Central memory CD8-positive, alpha-beta T cell (primary cell): ENCODE measurements around the gene JAK1.
"Not testable (repeated sequence)": the region's sequence is repeated elsewhere in the genome, so short reads cannot be mapped to it uniquely, and the experiment has no call there.

Experiments
- ATAC-seq: fragments of 150-1000 bp; cut with Tn5 transposase; replicated peaks from 2 replicates; pipeline ENCODE4 v1.10.0; 2022; ENCODE audit warnings: mild to moderate bottlenecking, moderate FRiP score, moderate number of reproducible peaks; ENCODE audit not compliant: poor library complexity, severe bottlenecking; ENCODE audit errors: extremely low read depth
- DNase-seq, 2 donors: peaks; one replicate each; pipeline ENCODE4 v3.0.0; 2021; ENCODE audit warnings: low spot score in 2 of 2
- H3K27ac Mint-ChIP-seq: one replicate; pipeline ENCODE4 v1.8.0; 2022; ENCODE audit warnings: low read depth, mild to moderate bottlenecking, moderate library complexity, mixed read lengths
- H3K27me3 Mint-ChIP-seq: one replicate; pipeline ENCODE4 v1.8.0; 2022; ENCODE audit warnings: mixed read lengths
- H3K36me3 Mint-ChIP-seq: one replicate; pipeline ENCODE4 v1.8.0; 2022; ENCODE audit warnings: mild to moderate bottlenecking, moderate library complexity, mixed read lengths; ENCODE audit not compliant: insufficient read depth
- H3K4me1 Mint-ChIP-seq: one replicate; pipeline ENCODE4 v1.8.0; 2022; ENCODE audit warnings: mixed read lengths
- H3K4me3 Mint-ChIP-seq: one replicate; pipeline ENCODE4 v1.8.0; 2022; ENCODE audit warnings: mild to moderate bottlenecking, moderate library complexity, mixed read lengths
- H3K9me3 Mint-ChIP-seq: one replicate; pipeline ENCODE4 v1.8.0; 2022; ENCODE audit warnings: mixed read lengths

Gene JAK1

GRCh38 chr1:64938991-64939390 is 27.4 kb downstream of the JAK1 start:
- Mint-ChIP-seq H3K27ac (peak overlapping the region; percentile 10), H3K4me1 (peaks cover 69% of the 10 kb centered on the region), H3K4me3 (no peak overlapping the region), H3K27me3 (no peaks in the 10 kb centered on the region), H3K9me3 (no peaks in the 10 kb centered on the region), H3K36me3 (peaks cover 2% of the 10 kb centered on the region)
- no peak for ATAC-seq
- DNase-seq = no peak

GRCh38 chr1:64936956-64937355 is 29.4 kb downstream of the JAK1 start:
- no peak overlapping the region for H3K4me3 Mint-ChIP-seq
- H3K27ac Mint-ChIP-seq = no peak overlapping the region

GRCh38 chr1:64935551-64936155 is 30.7 kb downstream of the JAK1 start:
- Mint-ChIP-seq H3K4me3 (no peak overlapping the region), H3K36me3 (peaks cover 5% of the 10 kb centered on the region), H3K9me3 (no peaks in the 10 kb centered on the region), H3K27me3 (no peaks in the 10 kb centered on the region), H3K27ac (no peak overlapping the region), H3K4me1 (peaks cover 80% of the 10 kb centered on the region)
- DNase-seq = no peak
- ATAC-seq = no peak

More at GRCh38 chr1:64936956-64937355, 29.4 kb downstream of the JAK1 start:
- peaks cover 4% of the 10 kb centered on the region for H3K36me3 Mint-ChIP-seq
- H3K9me3 Mint-ChIP-seq = no peaks in the 10 kb centered on the region
- no peaks in the 10 kb centered on the region for H3K27me3 Mint-ChIP-seq
- DNase-seq = no peak
- ATAC-seq = no peak
- peaks cover 77% of the 10 kb centered on the region for H3K4me1 Mint-ChIP-seq

GRCh38 chr1:64934878-64935275 is 31.5 kb downstream of the JAK1 start:
- ATAC-seq = no peak
- peaks cover 81% of the 10 kb centered on the region for H3K4me1 Mint-ChIP-seq
- DNase-seq = no peak
- peaks cover 10% of the 10 kb centered on the region for H3K36me3 Mint-ChIP-seq
- H3K9me3 Mint-ChIP-seq = no peaks in the 10 kb centered on the region
- peak overlapping the region; percentile 3 for H3K27ac Mint-ChIP-seq
- peak overlapping the region; percentile 27 for H3K4me3 Mint-ChIP-seq
- no peaks in the 10 kb centered on the region for H3K27me3 Mint-ChIP-seq

GRCh38 chr1:64934115-64934877 is 32.1 kb downstream of the JAK1 start:
- no peaks in the 10 kb centered on the region for H3K27me3 Mint-ChIP-seq
- peaks cover 10% of the 10 kb centered on the region for H3K36me3 Mint-ChIP-seq
- DNase-seq (no peak), ATAC-seq (no peak)
- H3K9me3 Mint-ChIP-seq = no peaks in the 10 kb centered on the region
- H3K4me1 Mint-ChIP-seq = peaks cover 83% of the 10 kb centered on the region
- peak overlapping the region; percentile 14 for H3K27ac Mint-ChIP-seq
- peak overlapping the region; percentile 42 for H3K4me3 Mint-ChIP-seq

GRCh38 chr1:64933296-64934070 is 32.9 kb downstream of the JAK1 start:
- no peak for ATAC-seq

GRCh38 chr1:64932962-64933295 is 33.4 kb downstream of the JAK1 start:
- H3K9me3 Mint-ChIP-seq = no peaks in the 10 kb centered on the region
- H3K36me3 Mint-ChIP-seq = peaks cover 14% of the 10 kb centered on the region
- H3K4me3 Mint-ChIP-seq = no peak overlapping the region
- peak overlapping the region; percentile 14 for H3K27ac Mint-ChIP-seq
- DNase-seq = no peak
- ATAC-seq = no peak
- H3K4me1 Mint-ChIP-seq = peaks cover 83% of the 10 kb centered on the region
- H3K27me3 Mint-ChIP-seq = no peaks in the 10 kb centered on the region

More at GRCh38 chr1:64933296-64934070, 32.9 kb downstream of the JAK1 start:
- H3K9me3 Mint-ChIP-seq = no peaks in the 10 kb centered on the region
- peak overlapping the region; percentile 14 for H3K27ac Mint-ChIP-seq
- peaks cover 13% of the 10 kb centered on the region for H3K36me3 Mint-ChIP-seq
- no peak for DNase-seq
- peaks cover 82% of the 10 kb centered on the region for H3K4me1 Mint-ChIP-seq
- H3K27me3 Mint-ChIP-seq = no peaks in the 10 kb centered on the region
- peak overlapping the region; percentile 42 for H3K4me3 Mint-ChIP-seq

GRCh38 chr1:64930640-64931039 is 35.7 kb downstream of the JAK1 start:
- H3K27ac Mint-ChIP-seq, DNase-seq, H3K27me3 Mint-ChIP-seq, H3K4me3 Mint-ChIP-seq, ATAC-seq, H3K9me3 Mint-ChIP-seq: not testable (repeated sequence)
- Mint-ChIP-seq H3K4me1 (peaks cover 91% of the 10 kb centered on the region), H3K36me3 (peaks cover 20% of the 10 kb centered on the region)

GRCh38 chr1:64929221-64929620 is 37.1 kb downstream of the JAK1 start:
- H3K36me3 Mint-ChIP-seq = peaks cover 24% of the 10 kb centered on the region
- H3K9me3 Mint-ChIP-seq = no peaks in the 10 kb centered on the region
- no peak overlapping the region for H3K27ac Mint-ChIP-seq
- H3K4me1 Mint-ChIP-seq = peaks cover 91% of the 10 kb centered on the region
- H3K4me3 Mint-ChIP-seq = peak overlapping the region; percentile 20
- no peaks in the 10 kb centered on the region for H3K27me3 Mint-ChIP-seq
- DNase-seq (no peak), ATAC-seq (no peak)

- Mint-ChIP-seq H3K4me1 (peaks cover 91% of the 10 kb centered on the region), H3K4me3 (peak overlapping the region; percentile 50), H3K36me3 (peaks cover 27% of the 10 kb centered on the region), H3K27me3 (no peaks in the 10 kb centered on the region), H3K27ac (peak overlapping the region; percentile 44), H3K9me3 (no peaks in the 10 kb centered on the region)
- no peak for DNase-seq
- no peak for ATAC-seq
Measured at GRCh38 chr1:64928325-64928724, 38.0 kb downstream of the JAK1 start.

GRCh38 chr1:64925594-64925993 is 40.8 kb downstream of the JAK1 start:
- peaks cover 97% of the 10 kb centered on the region for H3K4me1 Mint-ChIP-seq
- H3K36me3 Mint-ChIP-seq = peaks cover 30% of the 10 kb centered on the region
- no peaks in the 10 kb centered on the region for H3K27me3 Mint-ChIP-seq
- peak overlapping the region; percentile 57 for H3K27ac Mint-ChIP-seq
- no peaks in the 10 kb centered on the region for H3K9me3 Mint-ChIP-seq
- ATAC-seq (no peak), DNase-seq (no peak)
- no peak overlapping the region for H3K4me3 Mint-ChIP-seq

GRCh38 chr1:64923294-64923718 is 43.0 kb downstream of the JAK1 start:
- ATAC-seq = peak; percentile 51
- DNase-seq = no peak
- Mint-ChIP-seq H3K27me3 (no peaks in the 10 kb centered on the region), H3K4me1 (peaks cover 94% of the 10 kb centered on the region), H3K4me3 (peak overlapping the region; percentile 65), H3K9me3 (no peaks in the 10 kb centered on the region), H3K36me3 (peaks cover 23% of the 10 kb centered on the region), H3K27ac (peak overlapping the region; percentile 75)
